Measurements from ENCODE around the gene PIEZO2.

The PIEZO2 gene

GRCh38 chr18:10965119-10965518, 184.2 kb downstream of the PIEZO2 start:
- ATAC-seq: no peak
- no peak for TF ChIP-seq ZFP3 (CRISPR knock-in tag; IDR thresholded peaks at IDR 0.05)
- no peak for TF ChIP-seq ZNF8 (CRISPR knock-in tag; IDR thresholded peaks at IDR 0.05)
- no peak for TF ChIP-seq BACH2 (CRISPR knock-in tag; IDR thresholded peaks at IDR 0.05; ENCODE audit: borderline replicate concordance)
- TF ChIP-seq ZFP30 (CRISPR knock-in tag; IDR thresholded peaks at IDR 0.05): no peak
- TF ChIP-seq GLIS3 (CRISPR knock-in tag; IDR thresholded peaks at IDR 0.05): no peak
- no peak for TF ChIP-seq PATZ1 (CRISPR knock-in tag; IDR thresholded peaks at IDR 0.05; ENCODE audit: borderline replicate concordance)
- no peak for TF ChIP-seq ISL1 (CRISPR knock-in tag; IDR thresholded peaks at IDR 0.05)
- TF ChIP-seq OSR1 (CRISPR knock-in tag; IDR thresholded peaks at IDR 0.05): no peak
- TF ChIP-seq SNAI2 (CRISPR knock-in tag; IDR thresholded peaks at IDR 0.05): no peak
- TF ChIP-seq CREB5 (CRISPR knock-in tag; IDR thresholded peaks at IDR 0.05; ENCODE audit: low read depth): no peak
- TF ChIP-seq PPARA (CRISPR knock-in tag; IDR thresholded peaks at IDR 0.05; ENCODE audit: borderline replicate concordance): no peak
- no peak for TF ChIP-seq POU6F1 (CRISPR knock-in tag; IDR thresholded peaks at IDR 0.05; ENCODE audit: borderline replicate concordance, low read depth)
- no peak for TF ChIP-seq ARNTL (CRISPR knock-in tag; IDR thresholded peaks at IDR 0.05; ENCODE audit: borderline replicate concordance, low read depth)
- TF ChIP-seq ESRRG (CRISPR knock-in tag; IDR thresholded peaks at IDR 0.05): no peak
- no peak for TF ChIP-seq ZNF70 (CRISPR knock-in tag; IDR thresholded peaks at IDR 0.05)
- TF ChIP-seq RARB (CRISPR knock-in tag; IDR thresholded peaks at IDR 0.05): no peak
- no peak for TF ChIP-seq ZNF565 (CRISPR knock-in tag; conservative IDR thresholded peaks at IDR 0.05; ENCODE audit: low read depth)
- no peak for TF ChIP-seq ZC3H10 (CRISPR knock-in tag; IDR thresholded peaks at IDR 0.05)
- no peak for TF ChIP-seq TCF4 (CRISPR knock-in tag; IDR thresholded peaks at IDR 0.05; ENCODE audit: borderline replicate concordance)
- no peak for TF ChIP-seq TOX (CRISPR knock-in tag; IDR thresholded peaks at IDR 0.05; ENCODE audit: borderline replicate concordance)

GRCh38 chr18:10953672-10954071, 195.7 kb downstream of the PIEZO2 start:
- no peak for ATAC-seq
- no peak for TF ChIP-seq TCF4 (CRISPR knock-in tag; IDR thresholded peaks at IDR 0.05; ENCODE audit: borderline replicate concordance)
- no peak for TF ChIP-seq ZNF70 (CRISPR knock-in tag; IDR thresholded peaks at IDR 0.05)
- TF ChIP-seq OSR1 (CRISPR knock-in tag; IDR thresholded peaks at IDR 0.05): no peak
- TF ChIP-seq POU6F1 (CRISPR knock-in tag; IDR thresholded peaks at IDR 0.05; ENCODE audit: borderline replicate concordance, low read depth): no peak
- TF ChIP-seq ZC3H10 (CRISPR knock-in tag; IDR thresholded peaks at IDR 0.05): no peak
- TF ChIP-seq ARNTL (CRISPR knock-in tag; IDR thresholded peaks at IDR 0.05; ENCODE audit: borderline replicate concordance, low read depth): no peak
- TF ChIP-seq TSHZ2 (CRISPR knock-in tag; IDR thresholded peaks at IDR 0.05): no peak
- TF ChIP-seq PATZ1 (CRISPR knock-in tag; IDR thresholded peaks at IDR 0.05; ENCODE audit: borderline replicate concordance): no peak
- TF ChIP-seq CREB5 (CRISPR knock-in tag; IDR thresholded peaks at IDR 0.05; ENCODE audit: low read depth): no peak
- no peak for TF ChIP-seq ESRRG (CRISPR knock-in tag; IDR thresholded peaks at IDR 0.05)
- no peak for TF ChIP-seq ISL1 (CRISPR knock-in tag; IDR thresholded peaks at IDR 0.05)
- TF ChIP-seq CSDC2 (CRISPR knock-in tag; IDR thresholded peaks at IDR 0.05): no peak
- TF ChIP-seq ZFP3 (CRISPR knock-in tag; IDR thresholded peaks at IDR 0.05): no peak
- TF ChIP-seq RARB (CRISPR knock-in tag; IDR thresholded peaks at IDR 0.05): no peak
- no peak for TF ChIP-seq ZFP30 (CRISPR knock-in tag; IDR thresholded peaks at IDR 0.05)
- TF ChIP-seq ZNF565 (CRISPR knock-in tag; conservative IDR thresholded peaks at IDR 0.05; ENCODE audit: low read depth): no peak
- TF ChIP-seq ZNF8 (CRISPR knock-in tag; IDR thresholded peaks at IDR 0.05): no peak

Measured in SK-N-SH treated with all-trans-retinoic acid at 6 μM for 48 hours (cell line).